HFF-Myc (cell line): ENCODE results near the gene RPL28.

ENCODE experiments used
- DNase-seq: peaks from one replicate; pipeline ENCODE4 v3.0.0-alpha.2; 2011; ENCODE audit warnings: low read depth; ENCODE audit errors: extremely low read depth
- H3K4me3 ChIP-seq: replicated peaks from 2 replicates; pipeline ENCODE4 v1.5.1; 2011; ENCODE audit warnings: low read depth, mild to moderate bottlenecking, control low read depth, low read length
- CTCF ChIP-seq: IDR thresholded peaks from 2 replicates; pipeline ENCODE4 v1.5.1; 2012; ENCODE audit warnings: mild to moderate bottlenecking, low read depth, low read length, control low read depth; ENCODE audit errors: missing control alignments

RPL28 gene

GRCh38 chr19:55389386-55390317 lies 3.9 kb downstream of the RPL28 start:
- H3K4me3 ChIP-seq: peak overlapping the region; percentile 96
- DNase-seq: no peak
- no peak for TF ChIP-seq CTCF

- no peak for DNase-seq
- no peak for TF ChIP-seq CTCF
These were observed 4.7 kb downstream of the RPL28 start for GRCh38 chr19:55390461-55390880.

GRCh38 chr19:55391191-55391670 lies 5.5 kb downstream of the RPL28 start:
- no peak overlapping the region for H3K4me3 ChIP-seq
- no peak for DNase-seq
- TF ChIP-seq CTCF: no peak

More at GRCh38 chr19:55390461-55390880, 4.7 kb downstream of the RPL28 start:
- no peak overlapping the region for H3K4me3 ChIP-seq

GRCh38 chr19:55391702-55392615 lies 6.2 kb downstream of the RPL28 start:
- TF ChIP-seq CTCF: no peak
- no peak overlapping the region for H3K4me3 ChIP-seq
- no peak for DNase-seq

GRCh38 chr19:55392820-55393761 lies 7.4 kb downstream of the RPL28 start:
- TF ChIP-seq CTCF: no peak
- no peak for DNase-seq
- no peak overlapping the region for H3K4me3 ChIP-seq
